Parathyroid adenoma (tissue), 2 donors: ENCODE measurements around the gene NUP210.

ENCODE experiments used
- H2AFZ ChIP-seq: fragments of 300-600 bp; sonication (generic); one replicate; pipeline ENCODE4 v1.7.0; 2017; ENCODE audit warnings: antibody characterized with exemption, mild to moderate bottlenecking
- H3K27ac ChIP-seq: fragments of 300-600 bp; sonication (generic); one replicate; pipeline ENCODE4 v1.7.0; 2017
- H3K27me3 ChIP-seq: fragments of 300-600 bp; sonication (generic); one replicate; pipeline ENCODE4 v1.7.0; 2017; ENCODE audit warnings: low read length; ENCODE audit not compliant: control insufficient read depth, insufficient read depth
- H3K36me3 ChIP-seq: fragments of 300-600 bp; sonication (generic); one replicate; pipeline ENCODE4 v1.7.0; 2017; ENCODE audit warnings: low read length; ENCODE audit not compliant: control insufficient read depth, insufficient read depth
- H3K4me1 ChIP-seq: fragments of 300-600 bp; sonication (generic); one replicate; pipeline ENCODE4 v1.7.0; 2017; ENCODE audit warnings: control low read depth
- H3K4me2 ChIP-seq: fragments of 300-600 bp; sonication (generic); one replicate; pipeline ENCODE4 v1.7.0; 2017; ENCODE audit warnings: low read length
- H3K4me3 ChIP-seq: fragments of 300-600 bp; sonication (generic); one replicate; pipeline ENCODE4 v1.7.0; 2017; ENCODE audit warnings: low read depth, low read length
- H3K79me2 ChIP-seq: fragments of 300-600 bp; sonication (generic); one replicate; pipeline ENCODE4 v1.7.0; 2017; ENCODE audit warnings: control low read depth
- H3K9ac ChIP-seq: fragments of 300-600 bp; sonication (generic); one replicate; pipeline ENCODE4 v1.7.0; 2017; ENCODE audit warnings: mild to moderate bottlenecking
- H3K9me3 ChIP-seq: fragments of 300-600 bp; sonication (generic); one replicate; pipeline ENCODE4 v1.7.0; 2017; ENCODE audit warnings: low read length; ENCODE audit not compliant: control insufficient read depth
- CTCF ChIP-seq: fragments of 300-600 bp; sonication (generic); IDR thresholded peaks from one replicate; pipeline ENCODE4 v1.7.0; 2017; ENCODE audit warnings: antibody characterized with exemption, mild to moderate bottlenecking
- donor health status: primary hyperparathyroidism.

The NUP210 gene

GRCh38 chr3:13417166-13417947 lies 2.8 kb downstream of the NUP210 start:
- Histone ChIP-seq H3K9me3 (no peaks in the 10 kb centered on the region), H3K79me2 (peaks cover 21% of the 10 kb centered on the region), H3K36me3 (no peaks in the 10 kb centered on the region), H3K27ac (no peak overlapping the region), H3K27me3 (no peaks in the 10 kb centered on the region), H3K4me3 (no peak overlapping the region), H3K4me2 (no peak overlapping the region), H3K4me1 (no peaks in the 10 kb centered on the region), H3K9ac (no peak overlapping the region), H2AFZ (no peak overlapping the region)
- no peak for TF ChIP-seq CTCF

- Histone ChIP-seq H3K9ac (no peak overlapping the region), H3K27me3 (no peaks in the 10 kb centered on the region), H3K36me3 (no peaks in the 10 kb centered on the region), H3K9me3 (no peaks in the 10 kb centered on the region), H3K79me2 (peaks cover 21% of the 10 kb centered on the region), H3K27ac (no peak overlapping the region), H3K4me3 (no peak overlapping the region), H3K4me1 (no peaks in the 10 kb centered on the region), H3K4me2 (no peak overlapping the region), H2AFZ (no peak overlapping the region)
- TF ChIP-seq CTCF = no peak
Observed at GRCh38 chr3:13415997-13416793, 3.9 kb downstream of the NUP210 start.

- no peak for TF ChIP-seq CTCF
- no peaks in the 10 kb centered on the region for H3K36me3 ChIP-seq
- no peaks in the 10 kb centered on the region for H3K4me1 ChIP-seq
- H2AFZ ChIP-seq = no peak overlapping the region
- no peaks in the 10 kb centered on the region for H3K27me3 ChIP-seq
- H3K79me2 ChIP-seq = peaks cover 21% of the 10 kb centered on the region
- H3K9me3 ChIP-seq = no peaks in the 10 kb centered on the region
- H3K9ac ChIP-seq = no peak overlapping the region
- H3K27ac ChIP-seq = no peak overlapping the region
- H3K4me3 ChIP-seq = no peak overlapping the region
- H3K4me2 ChIP-seq = no peak overlapping the region
Observed at GRCh38 chr3:13415236-13415986, 4.7 kb downstream of the NUP210 start.

GRCh38 chr3:13414040-13414729 lies 5.9 kb downstream of the NUP210 start:
- Histone ChIP-seq H2AFZ (no peak overlapping the region), H3K79me2 (peaks cover 24% of the 10 kb centered on the region), H3K9me3 (no peaks in the 10 kb centered on the region), H3K27ac (no peak overlapping the region), H3K27me3 (no peaks in the 10 kb centered on the region), H3K4me1 (no peaks in the 10 kb centered on the region), H3K36me3 (no peaks in the 10 kb centered on the region), H3K9ac (no peak overlapping the region), H3K4me3 (no peak overlapping the region), H3K4me2 (no peak overlapping the region)
- no peak for TF ChIP-seq CTCF
